H9 (cell line): ENCODE data around the gene LRRC71. TPM values are rescaled to one million over a fixed set of nuclear protein-coding genes. Genes with fewer than 3 reads are reported as not detected.

Source experiments
- DNase-seq: peaks from one replicate; pipeline ENCODE4 v3.0.0-alpha.2; 2017
- H2AFZ ChIP-seq: one replicate; pipeline ENCODE4 v1.6.1; 2013; ENCODE audit warnings: mild to moderate bottlenecking, low read length, control low read depth, moderate library complexity
- H2AK5ac ChIP-seq: 2 replicates; pipeline ENCODE4 v1.6.1; 2013; ENCODE audit warnings: low read length, control low read depth, mixed read lengths; ENCODE audit not compliant: insufficient read length
- H2BK120ac ChIP-seq: one replicate; pipeline ENCODE4 v1.6.1; 2013; ENCODE audit warnings: low read depth, mild to moderate bottlenecking, low read length, control low read depth, inconsistent platforms; ENCODE audit not compliant: poor library complexity, severe bottlenecking
- H2BK12ac ChIP-seq: 2 replicates; pipeline ENCODE4 v1.6.1; 2013; ENCODE audit warnings: low read length, control low read depth, mixed read lengths, low read depth; ENCODE audit not compliant: insufficient read length
- H2BK15ac ChIP-seq: 2 replicates; pipeline ENCODE4 v1.6.1; 2013; ENCODE audit warnings: low read depth, low read length, control low read depth
- H2BK20ac ChIP-seq: one replicate; pipeline ENCODE4 v1.6.1; 2013; ENCODE audit warnings: low read depth, mild to moderate bottlenecking, low read length, control low read depth, inconsistent platforms; ENCODE audit not compliant: poor library complexity, severe bottlenecking
- H2BK5ac ChIP-seq: 2 replicates; pipeline ENCODE4 v1.6.1; 2013; ENCODE audit warnings: low read length, control low read depth, mixed read lengths; ENCODE audit not compliant: insufficient read length
- H3K14ac ChIP-seq: 2 replicates; pipeline ENCODE4 v1.6.1; 2013; ENCODE audit warnings: low read length, control low read depth; ENCODE audit not compliant: insufficient read depth
- H3K18ac ChIP-seq: 2 replicates; pipeline ENCODE4 v1.6.1; 2013; ENCODE audit warnings: low read depth, mild to moderate bottlenecking, mixed read lengths, low read length, control low read depth; ENCODE audit not compliant: insufficient read length
- H3K23ac ChIP-seq: 2 replicates; pipeline ENCODE4 v1.6.1; 2013; ENCODE audit warnings: low read length, control low read depth, mixed read lengths, low read depth; ENCODE audit not compliant: insufficient read length
- H3K23me2 ChIP-seq: 2 replicates; pipeline ENCODE4 v1.6.1; 2013; ENCODE audit warnings: low read depth, mild to moderate bottlenecking, mixed read lengths, low read length, control low read depth; ENCODE audit not compliant: insufficient read length, poor library complexity, severe bottlenecking
- H3K27ac ChIP-seq: 2 replicates; pipeline ENCODE4 v1.5.1; 2013; ENCODE audit warnings: low read length, control low read depth, mixed read lengths, low read depth; ENCODE audit not compliant: insufficient read length
- H3K27me3 ChIP-seq: 2 replicates; pipeline ENCODE4 v1.6.1; 2013; ENCODE audit warnings: low read length, control low read depth, inconsistent platforms; ENCODE audit not compliant: insufficient read depth
- H3K4ac ChIP-seq: 2 replicates; pipeline ENCODE4 v1.6.1; 2013; ENCODE audit warnings: low read depth, mild to moderate bottlenecking, control low read depth, inconsistent platforms, low read length, moderate library complexity
- H3K4me1 ChIP-seq: 2 replicates; pipeline ENCODE4 v1.6.1; 2013; ENCODE audit warnings: low read length, control low read depth, inconsistent platforms; ENCODE audit not compliant: insufficient read depth
- H3K4me2 ChIP-seq: 2 replicates; pipeline ENCODE4 v1.6.1; 2013; ENCODE audit warnings: low read length, control low read depth, mixed read lengths; ENCODE audit not compliant: insufficient read length, insufficient read depth
- H3K56ac ChIP-seq: 2 replicates; pipeline ENCODE4 v1.6.1; 2013; ENCODE audit warnings: low read depth, mild to moderate bottlenecking, mixed read lengths, low read length, control low read depth; ENCODE audit not compliant: insufficient read length
- H3K79me1 ChIP-seq: 2 replicates; pipeline ENCODE4 v1.6.1; 2013; ENCODE audit warnings: low read depth, mild to moderate bottlenecking, moderate library complexity, low read length, control low read depth, inconsistent platforms; ENCODE audit not compliant: insufficient read depth, poor library complexity, severe bottlenecking
- H3K79me2 ChIP-seq: 2 replicates; pipeline ENCODE4 v1.6.1; 2013; ENCODE audit warnings: low read length, control low read depth, inconsistent platforms; ENCODE audit not compliant: insufficient read depth
- H3K9ac ChIP-seq: 2 replicates; pipeline ENCODE4 v1.6.1; 2013; ENCODE audit warnings: low read length, control low read depth, mixed read lengths; ENCODE audit not compliant: insufficient read length; ENCODE audit errors: extremely low read depth
- H3K9me3 ChIP-seq: one replicate; pipeline ENCODE4 v1.6.1; 2013; ENCODE audit warnings: low read depth, low read length, inconsistent platforms; ENCODE audit not compliant: control insufficient read depth
- H3T11ph ChIP-seq: one replicate; pipeline ENCODE4 v1.6.1; 2013; ENCODE audit warnings: mild to moderate bottlenecking, low read length, control low read depth, inconsistent platforms
- H4K20me1 ChIP-seq: one replicate; pipeline ENCODE4 v1.6.1; 2013; ENCODE audit not compliant: control insufficient read depth, insufficient read length, insufficient read depth
- H4K5ac ChIP-seq: 2 replicates; pipeline ENCODE4 v1.6.1; 2013; ENCODE audit warnings: low read depth, mild to moderate bottlenecking, mixed read lengths, low read length, control low read depth; ENCODE audit not compliant: insufficient read length
- H4K8ac ChIP-seq: replicated peaks from 2 replicates; pipeline ENCODE4 v1.6.1; 2013; ENCODE audit warnings: low read length, control low read depth, mixed read lengths, low read depth; ENCODE audit not compliant: insufficient read length
- H4K91ac ChIP-seq: 2 replicates; pipeline ENCODE4 v1.6.1; 2013; ENCODE audit warnings: low read depth, mild to moderate bottlenecking, moderate library complexity, mixed read lengths, low read length, control low read depth; ENCODE audit not compliant: insufficient read length
- H3K27ac Mint-ChIP-seq, 3 experiments: 2 replicates in 2 of 3; 3 replicates in 1 of 3; pipeline ENCODE4 v1.8.0; 2020 to 2021; ENCODE audit warnings: mixed read lengths in 3 of 3, mild to moderate bottlenecking in 1 of 3, moderate library complexity in 1 of 3
- H3K27me3 Mint-ChIP-seq: 2 replicates; pipeline ENCODE4 v1.8.0; 2021; ENCODE audit warnings: low read depth, mild to moderate bottlenecking, moderate library complexity, mixed read lengths
- H3K36me3 Mint-ChIP-seq, 3 experiments: 2 replicates in 2 of 3; 3 replicates in 1 of 3; pipeline ENCODE4 v1.8.0; 2020 to 2021; ENCODE audit warnings: low read depth in 3 of 3, mixed read lengths in 3 of 3; ENCODE audit not compliant: insufficient read depth in 1 of 3
- H3K4me1 Mint-ChIP-seq, 2 experiments: 2 replicates each; pipeline ENCODE4 v1.8.0; 2020; ENCODE audit warnings: mixed read lengths in 2 of 2
- H3K4me3 Mint-ChIP-seq, 2 experiments: 2 replicates in 1 of 2; 3 replicates in 1 of 2; pipeline ENCODE4 v1.8.0; 2020 to 2021; ENCODE audit warnings: mild to moderate bottlenecking in 2 of 2, mixed read lengths in 2 of 2, moderate library complexity in 1 of 2
- H3K9me3 Mint-ChIP-seq, 2 experiments: 2 replicates in 1 of 2; 3 replicates in 1 of 2; pipeline ENCODE4 v1.8.0; 2020; ENCODE audit warnings: mild to moderate bottlenecking in 2 of 2, mixed read lengths in 2 of 2, moderate library complexity in 1 of 2
- CTCF ChIP-seq: fragments of 200-600 bp; sonication (generic); conservative IDR thresholded peaks from 3 replicates; pipeline ENCODE4 v1.8.0; 2021; ENCODE audit warnings: antibody characterized with exemption, mild to moderate bottlenecking
- WGBS: extraction: QIAGEN DNeasy Blood & Tissue Kit; methylation state at CpG from one replicate; pipeline ENCODE4 v1.1.7; 2013; ENCODE audit warnings: missing lambda C conversion rate, low lambda C conversion rate, mixed read lengths; ENCODE audit not compliant: insufficient read length; ENCODE audit errors: extremely low coverage; 5-methylcytosine and 5-hydroxymethylcytosine counted together
- total RNA-seq: library from RNA; stranded (reverse); gene quantifications from 2 replicates; pipeline ENCODE4 v1.2.1, GENCODE V29; 2021

LRRC71 gene
- total RNA-seq, 1 experiment from 2014 or later: not detected

GRCh38 chr1:156874572-156875340 is 45.7 kb upstream of the LRRC71 start:
- Histone ChIP-seq H3K23ac (no peak overlapping the region), H3K79me1 (no peaks in the 10 kb centered on the region), H4K5ac (no peak overlapping the region), H2AFZ (no peak overlapping the region), H3K79me2 (no peaks in the 10 kb centered on the region), H4K8ac (no peak overlapping the region), H2BK20ac (no peak overlapping the region), H3K14ac (no peak overlapping the region), H3K23me2 (no peaks in the 10 kb centered on the region), H3K9me3 (no peaks in the 10 kb centered on the region), H4K20me1 (no peaks in the 10 kb centered on the region), H3K9ac (no peak overlapping the region), H2BK5ac (no peak overlapping the region), H2BK120ac (no peak overlapping the region), H3T11ph (no peak overlapping the region), H2BK15ac (no peak overlapping the region), H3K4me1 (no peaks in the 10 kb centered on the region), H3K18ac (no peak overlapping the region), H4K91ac (no peak overlapping the region), H3K4me2 (no peak overlapping the region), H2BK12ac (no peak overlapping the region), H3K56ac (no peak overlapping the region), H3K4ac (no peak overlapping the region), H3K27ac (no peak overlapping the region), H2AK5ac (no peak overlapping the region), H3K27me3 (no peaks in the 10 kb centered on the region; the same call in 1 of the 2 replicates)
- no CpG with 5 or more reads among the region's 16 CpGs for WGBS
- peak overlapping the region; percentile 1 to 54 (median 4); a peak in 2 of 7 replicates for H3K27ac Mint-ChIP-seq
- peaks cover 4 to 17% of the 10 kb centered on the region in 2 experiments for H3K4me1 Mint-ChIP-seq
- no peak overlapping the region for H3K4me3 Mint-ChIP-seq
- H3K9me3 Mint-ChIP-seq: no peaks in the 10 kb centered on the region; a peak in 1 of 5 replicates
- no peaks in the 10 kb centered on the region for H3K36me3 Mint-ChIP-seq
- DNase-seq: no peak
- H3K27me3 Mint-ChIP-seq: peaks cover 71% of the 10 kb centered on the region
- no peak for TF ChIP-seq CTCF
